K562 (cell line): ENCODE measurements around the gene ACRV1. TPM values are rescaled to one million over a fixed set of nuclear protein-coding genes. Genes with fewer than 3 reads are reported as not detected.

Experiments used
- ARID2 ChIP-seq: fragments of 450-650 bp; IDR thresholded peaks from 2 replicates; pipeline ENCODE4 v1.6.1; 2017; ENCODE audit warnings: antibody characterized with exemption, mild to moderate bottlenecking
- BRCA1 ChIP-seq, 2 experiments: fragments of 450-650 bp in 1 of 2; sonication (generic) in 1 of 2; formaldehyde crosslinking in 1 of 2; IDR thresholded peaks; 2 replicates each; pipeline versions ENCODE4 v1.5.0 to v1.6.1; 2017 to 2020; ENCODE audit warnings: mild to moderate bottlenecking in 1 of 2, missing genetic modification reagents in 1 of 2
- FOXO4 ChIP-seq: fragments of 450-650 bp; formaldehyde crosslinking; IDR thresholded peaks from 2 replicates; pipeline ENCODE4 v1.4.0; 2020; ENCODE audit warnings: mild to moderate bottlenecking, moderate library complexity
- IRF9 ChIP-seq: fragments of 450-650 bp; IDR thresholded peaks from 2 replicates; pipeline ENCODE4 v1.6.1; 2016; ENCODE audit warnings: missing biosample characterization, missing genetic modification characterization
- MCM7 ChIP-seq, 2 experiments: fragments of 450-650 bp; IDR thresholded peaks; 2 replicates each; pipeline ENCODE4 v1.6.1; 2016 to 2018
- NR2C2 ChIP-seq, 2 experiments: fragments of 200-800 bp in 1 of 2; sonication (Bioruptor generic) in 1 of 2; sonication (generic) in 1 of 2; formaldehyde crosslinking in 1 of 2; IDR thresholded peaks; 2 replicates each; pipeline versions ENCODE4 v1.6.1 to v1.8.0; 2016 to 2022; ENCODE audit warnings: mild to moderate bottlenecking in 1 of 2, missing compliant biosample characterization in 1 of 2, missing genetic modification characterization in 1 of 2, missing genetic modification reagents in 1 of 2
- NR3C1 ChIP-seq: sonication (generic); formaldehyde crosslinking; IDR thresholded peaks from 2 replicates; pipeline ENCODE4 v1.8.1; 2022; ENCODE audit warnings: missing genetic modification reagents
- RBM15 ChIP-seq: fragments of 200-400 bp; formaldehyde crosslinking; IDR thresholded peaks from 2 replicates; pipeline ENCODE4 v1.6.1; 2018; ENCODE audit warnings: mild to moderate bottlenecking, low read length, moderate library complexity; ENCODE audit not compliant: insufficient read depth
- SMAD4 ChIP-seq: fragments of 250-450 bp; sonication (Bioruptor Pico); conservative IDR thresholded peaks from 2 replicates; pipeline ENCODE4 v1.8.0; 2021; ENCODE audit warnings: inconsistent platforms, mild to moderate bottlenecking, moderate library complexity
- UBTF ChIP-seq, 2 experiments: IDR thresholded peaks; 2 replicates each; pipeline ENCODE4 v1.6.1; 2012; ENCODE audit warnings: improper control_type of control experiment in 2 of 2, low read depth in 2 of 2, low read length in 2 of 2, borderline replicate concordance in 1 of 2
- ZBTB2 ChIP-seq: fragments of 450-650 bp; IDR thresholded peaks from 2 replicates; pipeline ENCODE4 v1.6.1; 2016; ENCODE audit warnings: antibody characterized with exemption
- ZNF277 ChIP-seq: fragments of 250-450 bp; sonication (Bioruptor Pico); IDR thresholded peaks from 2 replicates; pipeline ENCODE4 v1.8.0; 2022; ENCODE audit warnings: inconsistent platforms, mild to moderate bottlenecking, moderate library complexity, borderline replicate concordance
- ZNF395 ChIP-seq: fragments of 200-800 bp; sonication (Bioruptor generic); IDR thresholded peaks from 2 replicates; pipeline ENCODE4 v1.6.1; 2017; ENCODE audit warnings: missing genetic modification characterization, missing compliant biosample characterization
- ZNF764 ChIP-seq: fragments of 250-450 bp; sonication (Bioruptor Pico); IDR thresholded peaks from 2 replicates; pipeline ENCODE4 v1.4.0; 2020; ENCODE audit warnings: low read depth, mild to moderate bottlenecking, moderate library complexity
- polyA plus RNA-seq, 8 experiments: library from polyadenylated mRNA; depleted of rRNA in 4 of 8; stranded (reverse) in 5 of 8; unstranded in 3 of 8; fragments of >200 nt; fragmentation: Nextera tagmentation in 2 of 8; fragmentation: Illumina TruSeq in 1 of 8; extraction: Ambion mirVana in 2 of 8; extraction: Trizol in 1 of 8; gene quantifications; 2 replicates each; pipeline versions ENCODE4 v1.2.1 to v1.2.3, GENCODE V29; 2011 to 2014; ENCODE audit warnings: inconsistent platforms in 1 of 8, missing spikeins in 1 of 8
- total RNA-seq, 7 experiments: library from RNA; depleted of rRNA in 6 of 7; stranded (reverse); fragments of >200 nt in 6 of 7; fragmentation: Illumina TruSeq in 2 of 7; extraction: Trizol in 2 of 7; gene quantifications; 2 replicates each; pipeline versions ENCODE4 v1.2.1 to v1.2.3, GENCODE V29; 2011 to 2021; ENCODE audit warnings: low replicate concordance in 1 of 7

ACRV1 gene
- total and polyA plus RNA-seq, 9 of the 15 experiments (the other 6 are each of a cell fraction or from before 2014, with no cell fraction given): 0.22 to 0.25 TPM; not detected in 7

GRCh38 chr11:125625630-125626287 is 54.9 kb downstream of the ACRV1 start (continued):
- peak; percentile 72 for TF ChIP-seq ZBTB2
- TF ChIP-seq RBM15: no peak
- no peak for TF ChIP-seq MCM7 (IDR thresholded peaks at IDR 0.05)
- no peak for TF ChIP-seq ARID2
- TF ChIP-seq ZNF764 (CRISPR knock-in tag): no peak
- no peak; the same call in 1 of the 2 replicates for TF ChIP-seq IRF9 (tag)
- TF ChIP-seq NR2C2 (CRISPR knock-in tag; IDR thresholded peaks at IDR 0.05): peak; percentile 87
- peak; percentile 50; the same call in 1 of the 2 replicates for TF ChIP-seq NR2C2 (tag; IDR thresholded peaks at IDR 0.05)
- TF ChIP-seq ZNF277 (CRISPR knock-in tag): no peak
- no peak for TF ChIP-seq SMAD4 (CRISPR knock-in tag)
- TF ChIP-seq UBTF (IDR thresholded peaks at IDR 0.05; ENCODE audit: borderline replicate concordance in 1 of 2, low read depth in 2 of 2, low read length in 2 of 2): peak; percentile 2 to 80; a peak in 1 of 4 replicates
- no peak for TF ChIP-seq NR3C1
- no peak for TF ChIP-seq BRCA1 (IDR thresholded peaks at IDR 0.05)
- no peak for TF ChIP-seq BRCA1 (CRISPR knock-in tag; IDR thresholded peaks at IDR 0.05)
- TF ChIP-seq ZNF395: no peak; the same call in 1 of the 2 replicates
- no peak for TF ChIP-seq FOXO4 (CRISPR knock-in tag)
